ENCODE measurements around the gene PRKCE. TPM values are rescaled to one million over a fixed set of nuclear protein-coding genes. Genes with fewer than 3 reads are reported as not detected.

Gene PRKCE
- total RNA-seq, 1 experiment from 2014 or later = 1.3 TPM

GRCh38 chr2:46193855-46194254, 542.4 kb downstream of the PRKCE start:
- Mint-ChIP-seq H3K36me3 (ENCODE audit: insufficient read depth in 1 of 3, low read depth in 3 of 3) (no peaks in the 10 kb centered on the region), H3K4me3 (no peak overlapping the region), H3K4me1 (no peaks in the 10 kb centered on the region), H3K9me3 (no peaks in the 10 kb centered on the region), H3K27ac (no peak overlapping the region), H3K27me3 (ENCODE audit: low read depth) (no peaks in the 10 kb centered on the region)
- H4K5ac ChIP-seq (ENCODE audit: insufficient read length, low read depth, low read length) = no peak overlapping the region
- no peak overlapping the region for H3K18ac ChIP-seq (ENCODE audit: insufficient read length, low read depth, low read length)
- no peaks in the 10 kb centered on the region for H3K4me1 ChIP-seq (ENCODE audit: insufficient read depth, low read length)
- H3K9ac ChIP-seq (ENCODE audit: extremely low read depth, insufficient read length, low read length) = no peak overlapping the region
- H2BK5ac ChIP-seq (ENCODE audit: insufficient read length, low read length) = no peak overlapping the region
- TF ChIP-seq CTCF (conservative IDR thresholded peaks at IDR 0.05) = no peak
- H2AFZ ChIP-seq (ENCODE audit: low read length) = no peak overlapping the region
- H4K20me1 ChIP-seq (ENCODE audit: control insufficient read depth, insufficient read depth, insufficient read length) = no peaks in the 10 kb centered on the region
- no peak overlapping the region for H2AK5ac ChIP-seq (ENCODE audit: insufficient read length, low read length)
- no peak for DNase-seq
- no peak overlapping the region for H3K4ac ChIP-seq (ENCODE audit: low read depth, low read length)
- no peak overlapping the region for H4K8ac ChIP-seq (replicated peaks; ENCODE audit: insufficient read length, low read depth, low read length)
- H2BK12ac ChIP-seq (ENCODE audit: insufficient read length, low read depth, low read length) = no peak overlapping the region
- no peak overlapping the region for H3T11ph ChIP-seq (ENCODE audit: low read length)
- no peak overlapping the region for H3K4me2 ChIP-seq (ENCODE audit: insufficient read depth, insufficient read length, low read length)
- H4K91ac ChIP-seq (ENCODE audit: insufficient read length, low read depth, low read length) = no peak overlapping the region
- H3K27ac ChIP-seq (ENCODE audit: insufficient read length, low read depth, low read length) = no peak overlapping the region
- H3K14ac ChIP-seq (ENCODE audit: insufficient read depth, low read length) = no peak overlapping the region
- no peaks in the 10 kb centered on the region for H3K27me3 ChIP-seq (ENCODE audit: insufficient read depth, low read length)
- no peak overlapping the region for H3K56ac ChIP-seq (ENCODE audit: insufficient read length, low read depth, low read length)
- no peak overlapping the region for H2BK120ac ChIP-seq (ENCODE audit: low read depth, low read length, poor library complexity, severe bottlenecking)
- no peaks in the 10 kb centered on the region for H3K79me1 ChIP-seq (ENCODE audit: insufficient read depth, low read depth, low read length, poor library complexity, severe bottlenecking)
- no peaks in the 10 kb centered on the region for H3K23me2 ChIP-seq (ENCODE audit: insufficient read length, low read depth, low read length, poor library complexity, severe bottlenecking)
- no peak overlapping the region for H2BK20ac ChIP-seq (ENCODE audit: low read depth, low read length, poor library complexity, severe bottlenecking)
- no peak overlapping the region for H2BK15ac ChIP-seq (ENCODE audit: low read depth, low read length)
- WGBS (ENCODE audit: extremely low coverage, insufficient read length, low lambda C conversion rate) = no CpG with 5 or more reads among the region's 3 CpGs
- H3K79me2 ChIP-seq (ENCODE audit: insufficient read depth, low read length) = no peaks in the 10 kb centered on the region
- no peaks in the 10 kb centered on the region for H3K9me3 ChIP-seq (ENCODE audit: control insufficient read depth, low read depth, low read length)
- H3K23ac ChIP-seq (ENCODE audit: insufficient read length, low read depth, low read length) = no peak overlapping the region
